ENCODE measurements around the gene CCDC82.

DNA sequence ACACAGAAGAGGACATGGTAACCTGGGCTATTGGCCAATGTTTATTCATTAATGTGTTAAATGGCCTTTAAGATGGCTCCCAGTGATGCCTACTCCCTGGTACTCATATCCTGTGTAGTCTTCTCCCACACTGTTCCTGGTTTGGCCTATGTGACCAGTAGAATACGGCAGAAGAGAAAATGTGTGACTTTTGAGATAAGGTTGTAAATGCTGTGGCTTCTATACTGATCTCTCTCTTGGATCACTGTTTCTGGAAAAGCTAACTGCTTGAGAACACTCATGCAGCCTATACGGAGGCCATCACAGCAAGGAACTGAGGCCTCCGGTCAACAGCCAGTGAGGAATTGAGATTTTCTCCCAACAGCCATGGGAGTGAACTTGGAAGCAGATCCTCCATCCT, 70.9 kb downstream of the CCDC82 start:
- TF ChIP-seq ARNT (IDR thresholded peaks at IDR 0.05) (no peak), BHLHE40 (IDR thresholded peaks at IDR 0.05; ENCODE audit: borderline replicate concordance) (no peak), TARDBP (IDR thresholded peaks at IDR 0.05) (no peak), FOXK2 (IDR thresholded peaks at IDR 0.05) (no peak)

Data from HEK293T (cell line).